Lung microvascular endothelial cell (primary cell): ENCODE results near the gene PINK1. TPM values are rescaled to one million over a fixed set of nuclear protein-coding genes. Genes with fewer than 3 reads are reported as not detected.

ENCODE experiments used
- DNase-seq, 2 donors: peaks; one replicate each; pipeline versions ENCODE4 v3.0.0 to v3.0.0-alpha.2; 2010; ENCODE audit warnings: low read depth in 2 of 2
- total RNA-seq: library from RNA; depleted of rRNA; stranded (reverse); fragments of >200 nt; gene quantifications from 2 replicates; pipeline ENCODE4 v1.2.1, GENCODE V29; 2014

PINK1 gene
- total RNA-seq, 1 donor from 2014 or later, result 93.7 TPM

DNA sequence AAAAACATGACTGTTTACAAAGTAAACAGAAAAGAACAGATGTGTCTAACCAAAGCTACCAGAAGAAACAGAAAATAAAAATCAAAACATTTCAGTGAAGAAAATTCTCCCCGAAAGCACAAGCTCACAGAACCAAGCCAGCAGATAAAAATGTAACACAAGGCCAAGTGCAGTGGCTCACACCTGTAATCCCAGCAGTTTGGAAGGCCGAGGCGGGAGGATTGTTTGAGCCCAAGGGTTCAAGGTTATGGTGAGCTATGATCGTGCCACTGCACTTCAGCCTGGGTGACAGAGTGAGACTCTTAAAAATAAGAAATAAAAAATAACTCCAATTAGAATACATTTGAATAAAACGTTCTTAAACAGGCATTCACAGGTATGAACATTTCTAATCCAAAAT, 47.0 kb downstream of the PINK1 start:
- no peak for DNase-seq

DNA sequence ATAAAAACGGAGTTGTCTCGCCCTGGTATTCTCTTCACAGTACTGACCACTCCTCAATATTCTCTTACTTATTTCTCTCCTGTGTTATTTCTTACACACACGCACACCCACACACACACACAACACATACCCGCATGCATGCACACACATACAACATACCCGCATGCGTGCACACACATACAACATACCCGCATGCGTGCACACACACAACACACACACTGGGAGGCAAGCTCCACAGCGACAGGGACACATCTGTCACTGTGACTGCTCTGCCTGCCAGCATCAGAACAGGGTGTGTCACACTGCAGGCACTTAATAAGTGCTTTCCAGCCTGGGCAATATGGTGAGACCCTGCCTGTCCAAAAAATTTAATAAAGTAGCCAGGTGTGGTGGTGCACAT, 48.7 kb downstream of the PINK1 start:
- no peak for DNase-seq

DNA sequence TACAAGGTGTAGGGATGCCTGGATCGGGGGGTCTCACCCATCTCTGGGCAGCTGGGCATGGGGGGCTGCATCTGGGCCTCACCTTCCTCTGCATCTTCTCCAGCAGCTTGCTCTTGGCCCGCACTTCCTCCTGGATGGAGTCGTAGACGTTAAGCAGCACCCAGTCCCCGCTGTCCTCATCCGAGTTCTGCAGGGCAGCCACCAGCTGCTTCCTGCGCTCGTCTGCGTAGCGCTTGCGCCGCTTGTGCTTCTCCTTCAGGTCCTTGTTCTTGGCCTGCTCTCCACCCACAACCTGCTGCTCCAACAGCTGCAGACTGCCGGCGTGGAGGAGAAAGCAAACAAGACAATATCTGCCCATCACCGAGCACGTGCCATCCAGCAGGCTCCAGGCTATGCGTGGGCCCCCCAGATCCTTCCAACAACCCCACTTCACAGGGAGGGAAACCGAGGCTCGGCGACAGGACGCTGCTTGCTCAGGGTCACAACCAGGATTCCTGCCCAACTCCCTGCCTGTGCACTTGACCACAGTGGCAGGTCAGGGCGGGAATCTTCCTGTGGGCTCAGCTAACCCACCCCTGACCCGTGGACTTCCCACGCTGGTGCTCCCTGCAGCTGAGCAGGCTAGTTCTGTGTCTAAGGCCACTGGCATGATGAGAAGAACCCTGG, 49.4 kb downstream of the PINK1 start:
- DNase-seq, result no peak

DNA sequence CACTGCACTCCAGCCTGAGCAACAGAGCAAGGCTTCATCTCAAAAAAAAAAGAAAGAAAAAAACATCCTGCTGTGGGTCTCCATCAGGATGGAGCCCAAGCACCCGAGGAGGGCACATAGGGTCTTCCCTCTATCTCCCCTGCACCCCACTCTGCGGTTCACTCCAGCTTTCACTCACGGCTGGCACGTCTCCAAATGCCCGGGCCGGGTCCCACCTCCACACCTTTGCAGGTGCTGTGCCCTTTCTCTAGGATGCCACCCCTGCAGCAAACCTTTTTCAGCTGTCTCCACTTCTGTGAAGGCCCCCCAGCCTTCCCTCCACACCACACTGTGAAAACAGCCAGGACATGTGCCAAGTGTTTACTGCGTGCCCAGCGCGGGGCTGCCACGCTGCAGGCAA, 50.4 kb downstream of the PINK1 start:
- DNase-seq, result no peak

DNA sequence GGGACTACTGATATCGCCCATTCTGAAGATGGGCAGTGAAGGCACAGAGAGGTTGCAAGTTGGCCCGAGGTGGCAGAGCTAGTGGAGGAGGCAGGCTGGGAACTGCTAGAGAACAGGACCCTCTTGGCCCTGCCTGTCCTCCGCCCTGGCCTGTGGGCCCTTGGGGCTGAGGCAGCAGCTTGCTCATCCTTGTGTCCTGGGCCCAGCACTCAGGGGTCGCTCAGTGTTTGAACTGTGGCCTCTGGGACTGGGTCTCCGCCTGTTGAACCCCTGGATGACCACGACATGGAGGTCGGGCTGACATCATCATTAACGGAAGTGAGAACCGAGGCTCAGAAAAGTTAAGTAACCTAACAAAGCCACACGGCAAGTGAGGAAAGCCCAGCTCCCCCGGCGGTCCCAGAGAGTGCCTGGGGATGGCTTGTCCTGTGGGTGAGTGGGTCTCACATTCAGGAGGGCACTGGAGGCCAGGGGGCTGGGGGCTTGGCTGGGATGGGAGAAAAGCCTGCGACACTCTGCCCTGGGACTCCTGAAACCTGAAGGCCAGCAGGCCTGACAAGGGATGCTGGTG, 50.9 kb downstream of the PINK1 start:
- DNase-seq, result peak in 1 of 2 donors; percentile 42

DNA sequence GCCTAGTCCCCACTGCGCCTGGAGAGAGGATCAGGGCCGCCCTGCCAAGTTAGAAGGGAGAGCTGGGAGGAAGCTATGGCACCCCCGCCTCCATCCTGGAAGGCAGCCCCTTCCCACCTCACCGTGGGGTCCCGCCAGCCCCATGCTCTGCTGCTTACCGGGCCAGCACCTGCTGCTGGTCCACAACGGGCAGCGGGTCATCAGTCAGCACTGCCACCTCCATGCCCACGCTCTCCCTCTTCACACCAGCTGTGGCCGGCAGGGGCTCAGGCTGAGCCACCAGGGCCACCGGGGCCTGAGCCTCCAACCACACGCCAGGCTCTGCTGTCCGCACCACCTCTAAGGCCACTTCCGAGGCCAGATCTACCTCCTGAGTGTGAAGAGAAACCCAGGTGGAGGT, 51.4 kb downstream of the PINK1 start:
- peak in 1 of 2 donors; percentile 61 for DNase-seq

DNA sequence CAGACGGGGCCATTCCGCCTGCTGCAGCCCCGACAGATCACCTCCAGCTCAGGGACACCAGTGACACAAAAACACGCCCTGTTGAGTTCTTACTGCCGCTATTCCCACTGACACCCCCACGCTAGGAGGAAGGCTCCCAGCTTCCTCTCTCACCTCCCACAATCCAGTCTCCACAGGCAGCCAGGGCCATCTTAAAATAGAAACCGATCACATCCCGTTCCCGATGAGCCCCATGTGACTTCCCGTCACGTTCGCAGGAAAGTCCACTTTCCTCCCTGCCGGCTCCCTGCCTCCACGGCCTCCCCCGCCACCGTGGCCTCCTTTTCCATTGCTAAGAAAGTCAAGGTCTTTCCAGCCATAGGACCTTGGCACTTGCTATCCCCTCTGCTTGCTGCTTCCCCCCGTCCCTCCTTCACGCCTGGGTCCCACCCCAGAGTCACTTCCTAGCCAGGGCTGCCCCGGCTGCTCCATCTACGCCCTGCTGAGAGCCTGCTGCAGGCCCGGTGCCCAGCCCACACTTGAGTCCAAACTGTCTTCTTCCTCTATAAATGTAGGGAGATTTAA, 51.9 kb downstream of the PINK1 start:
- DNase-seq, result peak; percentile 75 to 96

DNA sequence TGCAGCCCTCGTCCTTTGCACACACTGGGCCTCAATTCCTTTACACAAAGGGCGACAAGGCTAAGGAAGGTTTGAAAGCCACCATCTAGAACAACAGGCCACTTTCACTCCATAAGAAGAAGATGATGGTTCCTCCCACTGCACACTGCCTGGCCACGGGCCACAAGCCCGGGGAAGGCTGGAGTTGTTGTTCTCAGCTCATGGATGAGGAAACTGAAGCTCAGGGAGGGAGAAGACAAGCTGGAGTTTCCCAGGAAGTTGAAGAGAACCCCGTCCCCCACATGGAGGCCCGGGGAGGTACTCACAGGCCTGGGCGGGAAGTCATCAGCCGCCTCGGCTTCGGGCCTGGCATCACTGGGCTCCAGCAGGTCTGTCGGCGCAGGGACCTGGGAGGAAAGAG, 52.5 kb downstream of the PINK1 start:
- DNase-seq, result no peak

DNA sequence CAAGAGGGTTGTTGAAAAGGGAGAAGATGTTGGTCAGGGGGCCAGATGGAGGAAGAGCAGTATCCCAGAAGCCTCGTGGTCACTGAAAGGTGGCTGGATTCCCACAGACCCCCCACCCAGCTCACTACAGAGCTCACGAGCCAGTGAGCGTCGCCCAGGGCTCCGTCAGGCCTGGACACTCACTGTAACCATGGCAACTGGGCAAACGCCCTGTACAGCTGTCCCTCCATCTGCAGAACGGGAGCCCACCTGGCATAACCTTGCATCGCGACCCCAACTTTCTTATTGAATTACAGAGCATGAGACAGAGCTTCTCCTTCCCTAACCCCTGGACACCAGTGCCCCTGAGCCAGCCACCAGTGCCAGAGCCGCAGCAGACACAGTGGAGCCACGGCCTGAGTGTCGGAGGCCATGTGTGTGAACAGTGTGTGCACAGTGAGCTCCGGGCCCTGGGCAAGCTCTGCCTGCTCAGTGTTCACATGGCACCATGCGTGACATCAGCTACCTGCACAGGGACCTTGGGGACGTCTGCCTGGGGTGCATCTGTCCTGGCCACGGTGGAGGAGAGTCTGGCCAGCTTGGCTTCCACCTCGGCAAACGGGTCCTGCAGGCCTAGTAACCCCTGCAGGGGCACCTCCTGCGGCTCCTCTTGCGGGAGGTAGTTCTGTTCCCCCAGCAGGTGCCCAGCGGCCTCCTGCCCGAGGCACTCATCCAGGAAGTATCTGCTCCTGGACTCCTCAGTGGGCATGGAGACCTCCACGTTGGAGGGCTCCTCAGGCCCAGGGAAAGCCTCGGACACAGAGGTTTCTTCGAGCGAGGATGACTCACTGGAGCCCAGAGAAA, 53.8 kb downstream of the PINK1 start:
- no peak for DNase-seq

DNA sequence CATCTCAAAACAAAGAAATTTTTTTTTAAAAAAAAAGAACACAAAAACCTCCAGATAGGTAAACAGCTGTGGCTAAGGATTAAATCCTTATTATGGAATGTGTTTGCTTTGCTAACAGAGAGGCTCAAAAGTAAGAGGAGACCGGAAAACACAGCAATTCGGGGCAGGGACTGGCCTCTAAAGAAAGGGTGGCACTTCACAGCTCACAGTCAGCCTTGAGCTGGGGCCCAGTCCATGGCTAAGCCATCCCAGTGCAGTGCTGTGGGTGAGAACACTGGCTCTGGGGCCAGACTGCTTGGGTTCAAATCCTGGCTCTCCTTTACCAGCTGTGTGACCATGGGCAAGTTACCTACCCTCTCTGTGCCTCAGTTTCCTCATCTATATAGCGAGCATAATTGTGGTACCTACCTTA, 56.4 kb downstream of the PINK1 start:
- DNase-seq, result no peak

DNA sequence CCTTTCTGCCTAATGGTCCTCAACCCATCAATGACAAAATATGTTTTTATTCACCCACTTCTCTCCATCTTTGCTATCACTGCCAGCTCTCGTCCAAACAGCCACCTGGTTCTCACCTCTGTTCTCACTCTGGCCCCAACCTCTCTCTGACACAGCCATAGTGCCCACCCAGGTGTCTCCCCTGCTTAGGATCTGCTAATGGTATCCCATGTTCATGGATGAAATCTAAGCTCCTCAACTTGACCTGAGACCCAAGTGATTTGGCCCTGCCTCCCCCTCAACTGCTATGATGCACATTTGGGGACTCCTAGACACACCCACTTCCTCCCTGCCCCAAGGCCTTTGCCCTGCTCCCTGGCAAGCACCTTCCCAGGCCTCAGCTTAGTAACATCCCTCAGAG, 58.6 kb downstream of the PINK1 start:
- no peak for DNase-seq

DNA sequence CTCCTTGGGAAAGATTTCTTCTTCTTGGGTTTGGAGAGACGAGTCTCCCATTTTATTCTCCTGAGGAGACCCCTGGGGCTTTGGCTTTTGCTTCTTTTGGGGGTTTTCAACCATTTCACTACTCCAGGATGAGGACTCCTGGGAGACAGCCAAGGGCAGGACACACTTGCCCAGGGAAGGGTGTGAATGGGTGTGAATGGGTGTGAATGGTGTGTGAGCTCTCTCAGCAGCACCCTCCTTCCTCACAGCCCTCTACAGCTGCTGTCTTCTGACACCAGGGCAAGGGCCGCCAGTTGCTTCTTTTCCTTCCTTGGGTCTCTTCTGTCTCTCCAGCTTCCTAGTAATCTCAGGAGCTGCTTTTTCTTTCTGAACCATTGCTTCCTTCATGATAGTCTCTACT, 60.4 kb downstream of the PINK1 start:
- no peak for DNase-seq

DNA sequence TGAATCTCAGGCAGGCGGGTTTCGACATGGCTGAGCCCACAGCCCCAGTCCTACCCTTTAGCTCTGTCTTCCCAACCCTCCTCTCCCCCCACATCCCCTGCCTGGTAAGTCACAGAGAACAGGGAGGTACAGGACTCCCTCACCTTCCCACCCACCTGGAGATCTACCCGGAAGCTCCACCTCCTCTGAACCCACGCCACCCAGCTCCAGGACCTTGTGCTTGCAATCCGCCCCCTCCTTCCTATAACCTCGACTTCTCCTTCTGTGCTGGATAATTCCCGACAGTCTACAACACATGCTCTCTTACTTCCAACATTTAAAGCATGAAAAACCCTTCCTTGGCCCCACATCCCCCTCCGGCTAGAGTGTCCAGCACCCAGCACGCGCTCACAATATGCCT, 62.3 kb downstream of the PINK1 start:
- DNase-seq, result no peak

DNA sequence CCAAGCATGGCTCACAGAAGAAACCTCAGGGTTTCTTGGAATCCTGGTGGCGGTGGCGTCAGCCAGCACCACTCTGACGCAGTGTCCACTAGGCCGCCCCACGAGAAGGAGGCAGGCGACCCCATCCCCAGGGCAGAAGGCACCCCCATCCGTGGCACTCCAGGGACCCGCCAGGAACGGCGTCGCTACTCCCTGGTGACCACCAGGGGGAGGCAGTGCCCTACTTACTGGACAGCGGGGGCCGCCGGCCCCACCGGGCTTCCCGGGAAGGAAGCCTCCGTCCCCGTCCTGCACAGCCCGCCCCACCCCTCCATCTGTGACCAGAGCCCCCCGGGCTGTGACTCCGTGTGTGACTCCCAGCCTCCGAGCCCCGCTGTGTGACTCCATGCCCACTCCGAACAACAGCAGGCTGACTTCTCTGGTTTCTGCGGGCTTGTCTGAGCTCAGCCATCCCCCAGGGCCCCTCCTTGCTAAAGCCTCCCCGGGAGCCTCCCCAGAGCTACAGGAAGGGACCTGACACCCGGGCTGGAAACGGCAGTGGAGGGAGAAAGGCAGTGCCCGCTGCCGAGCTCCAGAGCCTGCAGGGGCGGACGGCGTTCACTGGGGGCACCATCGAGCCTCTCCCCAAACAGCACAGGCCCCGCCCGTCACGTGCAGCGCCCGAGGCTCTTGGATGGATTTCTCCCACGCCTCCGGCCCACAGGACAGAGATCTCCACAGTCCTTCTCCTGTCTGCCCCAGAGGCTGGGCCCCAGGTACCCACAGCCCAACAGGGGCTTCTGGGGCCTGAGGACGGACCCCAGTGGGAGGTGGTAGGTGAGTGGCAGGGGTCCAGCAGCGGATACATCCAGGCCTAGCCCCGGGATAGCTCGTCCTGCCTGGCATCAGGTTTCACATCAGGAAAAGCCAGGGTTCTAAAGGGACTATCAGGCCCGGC, 63.4 kb downstream of the PINK1 start:
- DNase-seq, result peak; percentile 89 to 93

DNA sequence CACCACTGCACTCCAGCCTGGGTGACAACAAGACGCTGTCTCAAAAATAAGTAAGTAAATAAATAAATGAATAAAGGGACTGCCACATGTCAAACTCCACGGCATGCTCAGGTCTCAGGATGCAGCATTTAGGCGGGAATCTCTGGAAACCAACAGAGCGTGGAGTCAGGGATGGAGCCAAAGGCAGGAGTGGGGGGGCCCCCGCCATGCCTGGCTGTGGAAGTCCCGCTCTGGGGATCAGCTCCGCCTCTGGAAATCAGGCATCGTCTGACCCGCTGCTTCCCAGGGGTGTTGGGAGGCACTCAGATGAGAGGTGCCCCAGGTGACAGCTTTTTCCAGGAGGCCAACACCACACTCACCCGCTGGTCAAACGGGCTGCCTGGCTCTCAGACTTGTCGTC, 64.3 kb downstream of the PINK1 start:
- DNase-seq, result no peak

DNA sequence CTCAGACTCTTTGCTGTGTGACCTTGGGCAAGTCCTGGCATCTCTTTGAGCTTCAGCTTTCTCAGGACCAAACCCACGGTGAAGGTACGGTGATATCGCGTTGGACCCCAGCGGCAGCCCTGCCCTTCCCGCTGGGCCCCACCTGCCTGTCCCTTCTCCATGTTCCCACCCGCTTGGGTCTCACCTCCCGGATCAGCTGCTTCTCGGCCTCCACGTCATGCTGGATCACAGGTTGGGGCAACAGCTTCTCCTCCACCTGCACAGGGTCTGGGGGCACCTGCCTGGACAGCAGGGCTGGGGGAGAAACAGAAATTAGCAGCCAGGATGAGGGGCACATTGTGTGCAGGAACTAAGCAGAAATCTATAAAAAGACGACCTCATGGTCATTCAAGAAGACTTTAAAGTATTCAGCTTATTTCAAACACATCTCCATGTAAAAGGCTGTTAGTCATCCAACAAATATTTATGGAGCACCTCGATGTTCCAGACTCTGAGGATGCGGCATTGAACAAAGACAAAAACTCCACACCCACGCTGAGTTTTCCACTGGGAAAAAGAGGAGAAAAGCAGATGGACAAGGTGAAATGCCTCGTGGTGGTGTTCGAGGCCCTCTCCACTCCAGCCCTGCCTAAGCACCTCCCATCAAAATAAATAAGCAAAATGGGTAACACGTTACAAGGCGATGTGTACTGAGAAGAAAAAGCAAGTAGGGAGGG, 65.1 kb downstream of the PINK1 start:
- no peak for DNase-seq

DNA sequence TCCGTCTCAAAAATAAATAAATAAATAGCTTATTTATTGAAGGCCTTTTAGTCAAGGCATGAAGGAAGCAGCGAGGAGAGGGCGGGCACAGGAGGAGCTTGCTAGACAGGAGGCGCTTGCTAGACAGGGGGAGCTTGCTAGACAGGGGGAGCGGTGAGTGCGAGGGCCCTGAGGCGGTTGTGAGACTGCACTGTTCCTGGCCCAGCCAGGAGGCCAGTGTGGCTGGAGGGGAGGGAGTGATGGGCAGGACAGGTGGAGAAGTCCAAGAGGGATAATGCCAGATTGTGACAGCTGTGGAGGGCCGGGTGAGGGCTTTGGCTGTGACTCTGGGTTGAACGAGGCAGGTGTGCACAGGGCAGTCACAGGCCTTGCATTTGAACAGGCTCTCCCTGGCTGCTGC, 66.3 kb downstream of the PINK1 start:
- DNase-seq, result no peak

DNA sequence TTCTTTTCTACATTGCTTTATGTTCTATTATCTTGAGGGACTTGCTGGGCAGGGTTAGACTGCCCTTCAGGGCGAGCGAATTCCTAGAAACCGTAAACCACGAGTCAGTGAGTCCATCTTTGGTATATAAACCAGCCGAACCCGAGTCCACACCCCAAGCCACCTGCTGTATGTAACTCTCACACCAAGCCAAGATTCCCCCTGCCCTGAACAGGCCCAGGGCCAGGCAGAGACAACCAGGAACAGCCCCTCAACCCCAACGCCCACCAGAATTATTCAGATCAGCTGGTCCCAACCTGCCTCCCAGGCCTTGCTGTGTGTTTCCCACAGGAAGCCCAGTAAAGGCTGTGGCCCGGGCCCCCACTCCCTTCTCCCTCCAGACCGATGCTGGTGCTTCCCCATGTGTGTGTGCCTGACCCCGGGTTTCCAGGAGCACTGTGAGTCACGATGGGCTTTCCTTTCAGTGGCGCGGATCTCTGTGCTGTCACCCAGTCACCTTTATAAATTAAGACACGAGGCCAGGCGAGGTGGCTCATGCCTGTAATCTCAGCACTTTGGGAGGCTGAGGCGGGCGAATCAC, 67.5 kb downstream of the PINK1 start:
- DNase-seq, result peak in 1 of 2 donors; percentile 69
